Neural cell (in vitro differentiated cells): ENCODE results near the gene PYGM. TPM values are rescaled to one million over a fixed set of nuclear protein-coding genes. Genes with fewer than 3 reads are reported as not detected.

ENCODE experiments used
- H2AFZ ChIP-seq: fragments of 200-600, 300-800 bp; sonication (generic), shearing (Covaris generic); 2 replicates; pipeline ENCODE4 v1.6.0; 2014; ENCODE audit warnings: low read depth, mild to moderate bottlenecking, antibody characterized with exemption, low read length, moderate library complexity
- H3F3A ChIP-seq: fragments of 200-600 bp; shearing (Covaris generic); 2 replicates; pipeline ENCODE4 v1.6.1; 2016; ENCODE audit warnings: mild to moderate bottlenecking, moderate library complexity, mixed read lengths, antibody characterized with exemption, low read length; ENCODE audit not compliant: insufficient read depth, poor library complexity, severe bottlenecking
- H3K27ac ChIP-seq: fragments of 200-600, 300-800 bp; sonication (generic), shearing (Covaris generic); 2 replicates; pipeline ENCODE4 v1.5.1; 2014; ENCODE audit warnings: mild to moderate bottlenecking, low read length, moderate library complexity
- H3K27me3 ChIP-seq: fragments of 300-800, 200-600 bp; sonication (generic), shearing (Covaris generic); 2 replicates; pipeline ENCODE4 v1.6.0; 2014; ENCODE audit warnings: mild to moderate bottlenecking, low read depth, low read length, moderate library complexity; ENCODE audit not compliant: insufficient read depth
- H3K36me3 ChIP-seq: fragments of 300-800, 200-600 bp; sonication (generic), shearing (Covaris generic); 2 replicates; pipeline ENCODE4 v1.5.1; 2014; ENCODE audit warnings: mild to moderate bottlenecking, antibody characterized with exemption, low read length, moderate library complexity; ENCODE audit not compliant: insufficient read depth
- H3K4me2 ChIP-seq: fragments of 300-800, 200-600 bp; sonication (generic), shearing (Covaris generic); 2 replicates; pipeline ENCODE4 v1.6.0; 2014; ENCODE audit warnings: mild to moderate bottlenecking, low read length
- H3K4me3 ChIP-seq: fragments of 300-800, 200-600 bp; sonication (generic), shearing (Covaris generic); 2 replicates; pipeline ENCODE4 v1.5.1; 2014; ENCODE audit warnings: mild to moderate bottlenecking, low read length, moderate library complexity
- H3K79me2 ChIP-seq: fragments of 200-600 bp; shearing (Covaris generic); replicated peaks from 2 replicates; pipeline ENCODE4 v1.6.0; 2014; ENCODE audit warnings: mild to moderate bottlenecking, low read length, moderate library complexity; ENCODE audit not compliant: insufficient read depth
- H3K9ac ChIP-seq: fragments of 300-800, 200-600 bp; sonication (generic), shearing (Covaris generic); 2 replicates; pipeline ENCODE4 v1.6.1; 2016; ENCODE audit warnings: mild to moderate bottlenecking, low read length, mixed read lengths
- H3K9me2 ChIP-seq: fragments of 200-600 bp; shearing (Covaris generic); 2 replicates; pipeline ENCODE4 v1.6.1; 2016; ENCODE audit warnings: mild to moderate bottlenecking, low read length, mixed read lengths; ENCODE audit not compliant: insufficient read depth
- H3K9me3 ChIP-seq: fragments of 200-600, 300-800 bp; sonication (generic), shearing (Covaris generic); 2 replicates; pipeline ENCODE4 v1.6.1; 2016; ENCODE audit warnings: mild to moderate bottlenecking, mixed run types, low read length, moderate library complexity, mixed read lengths
- H4K20me1 ChIP-seq: fragments of 200-600 bp; shearing (Covaris generic); 2 replicates; pipeline ENCODE4 v1.6.1; 2016; ENCODE audit warnings: mild to moderate bottlenecking, mixed run types; ENCODE audit not compliant: insufficient read depth
- CTCF ChIP-seq: fragments of 450-650 bp; IDR thresholded peaks from 2 replicates; pipeline ENCODE4 v1.5.1; 2014; ENCODE audit warnings: antibody characterized with exemption, mild to moderate bottlenecking, moderate library complexity; ENCODE audit not compliant: poor library complexity, severe bottlenecking
- EP300 ChIP-seq: fragments of 450-650 bp; conservative IDR thresholded peaks from 2 replicates; pipeline ENCODE4 v1.6.1; 2014; ENCODE audit warnings: antibody characterized with exemption, mild to moderate bottlenecking, moderate library complexity; ENCODE audit not compliant: poor library complexity, severe bottlenecking
- EZH2 ChIP-seq: fragments of 200-600, 300-800 bp; shearing (Covaris generic), sonication (generic); IDR thresholded peaks from 2 replicates; pipeline ENCODE4 v1.6.1; 2014; ENCODE audit warnings: antibody characterized with exemption, low read length, borderline replicate concordance, mild to moderate bottlenecking; ENCODE audit not compliant: insufficient read depth, poor library complexity, severe bottlenecking
- MXI1 ChIP-seq: fragments of 450-650 bp; conservative IDR thresholded peaks from 2 replicates; pipeline ENCODE4 v1.6.1; 2014; ENCODE audit warnings: antibody characterized with exemption, mild to moderate bottlenecking; ENCODE audit not compliant: poor library complexity, severe bottlenecking
- POLR2AphosphoS5 ChIP-seq: IDR thresholded peaks from 2 replicates; pipeline ENCODE4 v1.6.1; 2012
- RAD21 ChIP-seq: fragments of 450-650 bp; conservative IDR thresholded peaks from 2 replicates; pipeline ENCODE4 v1.6.1; 2014; ENCODE audit warnings: antibody characterized with exemption, mild to moderate bottlenecking, moderate library complexity
- REST ChIP-seq: IDR thresholded peaks from 2 replicates; pipeline ENCODE4 v1.6.1; 2012; ENCODE audit warnings: borderline replicate concordance
- SMC3 ChIP-seq: fragments of 450-650 bp; conservative IDR thresholded peaks from 2 replicates; pipeline ENCODE4 v1.6.1; 2014; ENCODE audit warnings: antibody characterized with exemption, mild to moderate bottlenecking, moderate library complexity; ENCODE audit not compliant: poor library complexity
- TAF1 ChIP-seq: IDR thresholded peaks from 2 replicates; pipeline ENCODE4 v1.6.1; 2012; ENCODE audit warnings: low read depth
- polyA plus RNA-seq: library from polyadenylated mRNA; depleted of rRNA; stranded (reverse); fragments of >200 nt; gene quantifications from 2 replicates; pipeline ENCODE4 v1.2.3, GENCODE V29; 2014

PYGM gene
- polyA plus RNA-seq, 1 donor from 2014 or later, result 0.43 TPM

GRCh38 chr11:64723117-64723906 lies 36.5 kb downstream of the PYGM start, which contains the start of gene NRXN2:
Gene NRXN2, minus strand, starts transcription at chr11:64723197. Its CDS starts 9,498 bp downstream, at chr11:64713699.
- Histone ChIP-seq H3K4me3 (peak within 1 kb of the TSS; percentile 91), H3K4me2 (peak within 1 kb of the TSS; percentile 91), H3K9me3 (no peaks in the 10 kb centered on the region), H3F3A (no peaks in the 10 kb centered on the region), H3K9me2 (no peaks in the 10 kb centered on the region), H3K27me3 (no peaks in the 10 kb centered on the region), H3K27ac (peak within 1 kb of the TSS; percentile 96), H3K79me2 (peaks cover 43% of the 10 kb centered on the region), H3K9ac (peak within 1 kb of the TSS; percentile 97), H2AFZ (peak within 1 kb of the TSS; percentile 53), H4K20me1 (peaks cover 6% of the 10 kb centered on the region), H3K36me3 (no peaks in the 10 kb centered on the region)
- peak; percentile 86 for TF ChIP-seq SMC3
- TF ChIP-seq EZH2, result no peak
- TF ChIP-seq REST, result peak; percentile 53
- TF ChIP-seq MXI1, result peak; percentile 52
- peak; percentile 55 for TF ChIP-seq EP300
- TF ChIP-seq TAF1, result peak; percentile 69
- peak; percentile 81 for TF ChIP-seq POLR2AphosphoS5
- peak; percentile 96 for TF ChIP-seq CTCF
- TF ChIP-seq RAD21, result peak; percentile 79

- H3K27me3 ChIP-seq, result no peaks in the 10 kb centered on the region
- no peak for TF ChIP-seq EP300
- peak; percentile 31 for TF ChIP-seq SMC3
- peak; percentile 31 for TF ChIP-seq TAF1
- peak overlapping the region; percentile 97 for H3K9ac ChIP-seq
- no peak overlapping the region for H2AFZ ChIP-seq
- no peaks in the 10 kb centered on the region for H3K36me3 ChIP-seq
- peaks cover 52% of the 10 kb centered on the region for H3K79me2 ChIP-seq
- no peaks in the 10 kb centered on the region for H3F3A ChIP-seq
- peak overlapping the region; percentile 91 for H3K4me3 ChIP-seq
- no peaks in the 10 kb centered on the region for H3K9me2 ChIP-seq
- H4K20me1 ChIP-seq, result peaks cover 12% of the 10 kb centered on the region
- H3K4me2 ChIP-seq, result peak overlapping the region; percentile 91
- H3K9me3 ChIP-seq, result no peaks in the 10 kb centered on the region
- H3K27ac ChIP-seq, result peak overlapping the region; percentile 96
Observed at GRCh38 chr11:64722141-64723065, 37.4 kb downstream of the PYGM start.
